Stimulated activated CD8-positive, alpha-beta memory T cell treated with anti-CD3 and anti-CD28 coated beads, Interleukin-15, amount 100 ng/mL, for 48 hours (primary cell): ENCODE measurements around the gene PLCH1.

Experiments used
- DNase-seq, 2 donors: peaks; one replicate each; pipeline ENCODE4 v3.0.0-alpha.2; 2020; ENCODE audit warnings: low read depth in 2 of 2

Gene PLCH1

GRCh38 chr3:155334914-155335723 lies 409.8 kb downstream of the PLCH1 start:
- DNase-seq: no peak

- DNase-seq: no peak
Observed at GRCh38 chr3:155334215-155334913, 410.5 kb downstream of the PLCH1 start.

GRCh38 chr3:155332716-155333115 lies 412.2 kb downstream of the PLCH1 start:
- no peak for DNase-seq

DNA sequence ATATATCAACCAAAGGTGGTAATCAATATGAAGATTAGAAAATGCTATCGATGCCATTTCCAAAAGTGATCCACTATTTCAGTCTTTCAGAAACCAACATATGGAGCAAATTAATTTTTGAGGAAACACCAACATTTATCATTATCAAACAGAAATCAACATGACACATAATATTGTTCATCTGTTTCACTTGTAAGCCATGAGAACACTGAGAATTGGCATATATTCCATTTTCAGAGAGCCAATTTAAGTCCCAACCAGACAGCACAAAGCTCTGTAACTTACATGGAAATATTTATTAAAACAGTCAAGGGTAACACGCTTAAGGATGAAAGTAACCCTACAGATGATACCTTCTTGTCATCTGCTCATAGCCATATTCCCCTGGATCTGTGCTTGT lies 413.8 kb downstream of the PLCH1 start:
- no peak for DNase-seq

GRCh38 chr3:155330370-155330769 lies 414.5 kb downstream of the PLCH1 start:
- DNase-seq: no peak

- DNase-seq: no peak
Observed at GRCh38 chr3:155329513-155330048, 415.3 kb downstream of the PLCH1 start.

GRCh38 chr3:155327871-155328270 lies 417.0 kb downstream of the PLCH1 start:
- DNase-seq: no peak

GRCh38 chr3:155327430-155327829 lies 417.4 kb downstream of the PLCH1 start:
- no peak for DNase-seq

- DNase-seq: no peak
Observed at GRCh38 chr3:155326901-155327300, 418.0 kb downstream of the PLCH1 start.

GRCh38 chr3:155326244-155326643 lies 418.6 kb downstream of the PLCH1 start:
- no peak for DNase-seq
